Prostate gland (tissue), 2 donors: ENCODE results near the gene KANSL1. TPM values are rescaled to one million over a fixed set of nuclear protein-coding genes. Genes with fewer than 3 reads are reported as not detected.
"Not testable (repeated sequence)": the region's sequence is repeated elsewhere in the genome, so short reads cannot be mapped to it uniquely, and the experiment has no call there.

Experiments used
- DNase-seq: peaks from one replicate; pipeline ENCODE4 v3.0.0-alpha.2; 2019; ENCODE audit warnings: low spot score
- H3K27ac ChIP-seq, 2 donors: fragments of 200-600 bp; sonication (generic); 2 replicates each; pipeline ENCODE4 v1.5.1; 2017 to 2019
- H3K27me3 ChIP-seq: fragments of 200-600 bp; sonication (generic); replicated peaks from 2 replicates; pipeline ENCODE4 v1.5.1; 2019; ENCODE audit not compliant: insufficient read depth
- H3K36me3 ChIP-seq, 2 donors: fragments of 200-600 bp; sonication (generic); 1 replicate in 1 of 2; 2 replicates in 1 of 2; pipeline versions ENCODE4 v1.5.1 to v1.8.1; 2017 to 2019
- H3K4me1 ChIP-seq: fragments of 200-600 bp; sonication (generic); replicated peaks from 2 replicates; pipeline ENCODE4 v1.5.1; 2019
- H3K4me3 ChIP-seq, 2 donors: fragments of 200-600 bp; sonication (generic); 2 replicates each; pipeline ENCODE4 v1.5.1; 2017 to 2019
- H3K9me3 ChIP-seq: fragments of 200-600 bp; sonication (generic); 2 replicates; pipeline ENCODE4 v1.5.1; 2017
- CTCF ChIP-seq, 4 experiments: fragments of 200-600 bp in 2 of 4; fragments of 450-650 bp in 2 of 4; sonication (generic) in 2 of 4; IDR thresholded peaks; 1 replicate in 3 of 4; 2 replicates in 1 of 4; pipeline ENCODE4 v1.5.1; 2016 to 2019; ENCODE audit warnings: antibody characterized with exemption in 4 of 4, mild to moderate bottlenecking in 2 of 4, moderate library complexity in 2 of 4
- POLR2A ChIP-seq: fragments of 450-650 bp; IDR thresholded peaks from one replicate; pipeline ENCODE4 v1.6.1; 2016; ENCODE audit warnings: antibody characterized with exemption, mild to moderate bottlenecking
- POLR2AphosphoS5 ChIP-seq: sonication (generic); formaldehyde crosslinking; IDR thresholded peaks from one replicate; pipeline ENCODE4 v1.6.1; 2017; ENCODE audit warnings: antibody characterized with exemption
- WGBS: methylation state at CpG from one replicate; pipeline ENCODE4 v1.1.5; 2018; 5-methylcytosine and 5-hydroxymethylcytosine counted together
- intact Hi-C: fragments of 100-400 bp; cut with DNase I; formaldehyde crosslinking; loops from one replicate; pipeline ENCODE4 v1.14.2; 2022
- total RNA-seq, 2 donors: library from RNA; depleted of rRNA; stranded (reverse); fragments of >200 nt; gene quantifications; one replicate each; pipeline ENCODE4 v1.1.0, GENCODE V29; 2016

KANSL1 gene
- total RNA-seq, 2 donors from 2014 or later, result 60.4 to 109 TPM

DNA sequence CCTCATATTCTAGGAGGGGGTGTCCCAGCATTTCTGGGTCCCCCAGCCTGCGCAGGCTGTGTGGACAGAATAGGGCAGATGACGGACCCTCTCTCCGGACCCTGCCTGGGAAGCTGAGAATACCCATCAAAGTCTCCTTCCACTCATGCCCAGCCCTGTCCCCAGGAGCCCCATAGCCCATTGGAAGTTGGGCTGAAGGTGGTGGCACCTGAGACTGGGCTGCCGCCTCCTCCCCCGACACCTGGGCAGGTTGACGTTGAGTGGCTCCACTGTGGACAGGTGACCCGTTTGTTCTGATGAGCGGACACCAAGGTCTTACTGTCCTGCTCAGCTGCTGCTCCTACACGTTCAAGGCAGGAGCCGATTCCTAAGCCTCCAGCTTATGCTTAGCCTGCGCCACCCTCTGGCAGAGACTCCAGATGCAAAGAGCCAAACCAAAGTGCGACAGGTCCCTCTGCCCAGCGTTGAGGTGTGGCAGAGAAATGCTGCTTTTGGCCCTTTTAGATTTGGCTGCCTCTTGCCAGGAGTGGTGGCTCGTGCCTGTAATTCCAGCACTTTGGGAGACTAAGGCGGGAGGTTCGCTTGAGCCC lies 182.5 kb downstream of the KANSL1 start:
- TF ChIP-seq POLR2AphosphoS5 (no peak), CTCF (IDR thresholded peaks at IDR 0.05) (no peak), POLR2A (no peak)
- H3K4me3 ChIP-seq, result no peak overlapping the region
- intact Hi-C loops, result no loop called here
- no peak overlapping the region for H3K27ac ChIP-seq
- H3K27me3 ChIP-seq, result no peaks in the 10 kb centered on the region
- no peaks in the 10 kb centered on the region for H3K36me3 ChIP-seq
- no peaks in the 10 kb centered on the region for H3K4me1 ChIP-seq
- H3K9me3 ChIP-seq, result no peaks in the 10 kb centered on the region
- 77% methylated on average over 16 of the region's 16 CpGs for WGBS
- no peak for DNase-seq

- 81% methylated on average over 33 of the region's 33 CpGs for WGBS
- TF ChIP-seq POLR2A (no peak), CTCF (IDR thresholded peaks at IDR 0.05) (no peak), POLR2AphosphoS5 (no peak)
- Histone ChIP-seq H3K9me3 (no peaks in the 10 kb centered on the region), H3K4me3 (no peak overlapping the region), H3K4me1 (no peaks in the 10 kb centered on the region), H3K27ac (no peak overlapping the region), H3K36me3 (no peaks in the 10 kb centered on the region), H3K27me3 (no peaks in the 10 kb centered on the region)
- intact Hi-C loops, result no loop called here
- DNase-seq, result no peak
These were observed 183.3 kb downstream of the KANSL1 start for GRCh38 chr17:46009681-46010596.

DNA sequence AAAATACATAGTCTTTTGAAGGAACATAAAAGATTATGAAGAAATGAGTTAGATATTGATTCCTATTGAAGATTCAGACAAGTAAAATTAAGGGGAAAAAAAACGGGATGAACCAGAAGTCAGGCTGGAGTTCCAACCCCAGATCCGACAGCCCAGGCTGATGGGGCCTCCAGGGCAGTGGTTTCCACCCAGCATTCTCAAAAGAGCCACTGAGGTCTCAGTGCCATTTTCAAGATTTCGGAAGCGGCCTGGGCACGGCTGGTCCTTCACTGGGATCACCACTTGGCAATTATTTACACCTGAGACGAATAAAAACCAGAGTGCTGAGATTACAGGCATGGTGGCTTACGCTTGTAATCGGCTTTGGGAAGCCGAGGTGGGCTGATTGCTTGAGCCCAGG lies 184.6 kb downstream of the KANSL1 start:
- WGBS, result 94% methylated on average over 9 of the region's 9 CpGs
- peaks cover 6% of the 10 kb centered on the region for H3K4me1 ChIP-seq
- H3K9me3 ChIP-seq, result no peaks in the 10 kb centered on the region
- intact Hi-C loops, result no loop called here
- TF ChIP-seq CTCF (IDR thresholded peaks at IDR 0.05), result no peak
- TF ChIP-seq POLR2AphosphoS5, result no peak
- TF ChIP-seq POLR2A, result no peak
- no peak overlapping the region for H3K27ac ChIP-seq
- DNase-seq, result no peak
- H3K27me3 ChIP-seq, result no peaks in the 10 kb centered on the region
- H3K36me3 ChIP-seq, result no peaks in the 10 kb centered on the region
- no peak overlapping the region for H3K4me3 ChIP-seq

- Histone ChIP-seq H3K36me3 (no peaks in the 10 kb centered on the region), H3K27me3 (no peaks in the 10 kb centered on the region), H3K27ac (no peak overlapping the region), H3K4me1 (peaks cover 6% of the 10 kb centered on the region), H3K4me3 (no peak overlapping the region), H3K9me3 (no peaks in the 10 kb centered on the region)
- DNase-seq, result no peak
- whole genome bisulfite sequencing, result 83% methylated on average over 2 of the region's 2 CpGs
- TF ChIP-seq CTCF (IDR thresholded peaks at IDR 0.05) (no peak), POLR2A (no peak), POLR2AphosphoS5 (no peak)
- intact Hi-C loops, result no loop called here
These were observed 185.7 kb downstream of the KANSL1 start for GRCh38 chr17:46007461-46007965.

DNA sequence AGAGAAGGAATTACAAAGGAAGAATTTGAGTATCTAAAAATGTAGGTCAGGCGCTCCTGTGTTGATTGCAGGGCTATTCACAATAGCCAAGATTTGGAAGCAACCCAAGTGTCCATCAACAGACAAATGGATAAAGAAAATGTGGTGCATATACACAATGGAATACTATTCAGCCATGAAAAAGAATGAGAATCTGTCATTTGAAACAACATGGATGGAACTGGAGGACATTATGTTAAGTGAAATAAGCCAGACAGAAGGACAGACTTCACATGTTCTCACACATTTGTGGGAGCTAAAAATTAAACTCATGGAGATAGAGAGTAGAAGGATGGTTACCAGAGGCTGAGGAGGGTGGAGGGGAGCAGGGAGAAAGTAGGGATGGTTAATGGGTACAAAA lies 187.1 kb downstream of the KANSL1 start:
- H3K27me3 ChIP-seq, DNase-seq, H3K9me3 ChIP-seq, H3K27ac ChIP-seq, intact Hi-C loops, H3K4me1 ChIP-seq, H3K4me3 ChIP-seq, H3K36me3 ChIP-seq: not testable (repeated sequence)
- 100% methylated on average over 1 of the region's 1 CpG for WGBS
